Parathyroid adenoma (tissue), 2 donors: ENCODE data around the gene ASIC3.
A peak's percentile ranks its signal among the peaks of the same experiment; 100 is the strongest.

Source experiments
- H2AFZ ChIP-seq: fragments of 300-600 bp; sonication (generic); one replicate; pipeline ENCODE4 v1.7.0; 2017; ENCODE audit warnings: antibody characterized with exemption, mild to moderate bottlenecking
- H3K27ac ChIP-seq: fragments of 300-600 bp; sonication (generic); one replicate; pipeline ENCODE4 v1.7.0; 2017
- H3K27me3 ChIP-seq: fragments of 300-600 bp; sonication (generic); one replicate; pipeline ENCODE4 v1.7.0; 2017; ENCODE audit warnings: low read length; ENCODE audit not compliant: control insufficient read depth, insufficient read depth
- H3K36me3 ChIP-seq: fragments of 300-600 bp; sonication (generic); one replicate; pipeline ENCODE4 v1.7.0; 2017; ENCODE audit warnings: low read length; ENCODE audit not compliant: control insufficient read depth, insufficient read depth
- H3K4me1 ChIP-seq: fragments of 300-600 bp; sonication (generic); one replicate; pipeline ENCODE4 v1.7.0; 2017; ENCODE audit warnings: control low read depth
- H3K4me2 ChIP-seq: fragments of 300-600 bp; sonication (generic); one replicate; pipeline ENCODE4 v1.7.0; 2017; ENCODE audit warnings: low read length
- H3K4me3 ChIP-seq: fragments of 300-600 bp; sonication (generic); one replicate; pipeline ENCODE4 v1.7.0; 2017; ENCODE audit warnings: low read depth, low read length
- H3K79me2 ChIP-seq: fragments of 300-600 bp; sonication (generic); one replicate; pipeline ENCODE4 v1.7.0; 2017; ENCODE audit warnings: control low read depth
- H3K9ac ChIP-seq: fragments of 300-600 bp; sonication (generic); one replicate; pipeline ENCODE4 v1.7.0; 2017; ENCODE audit warnings: mild to moderate bottlenecking
- H3K9me3 ChIP-seq: fragments of 300-600 bp; sonication (generic); one replicate; pipeline ENCODE4 v1.7.0; 2017; ENCODE audit warnings: low read length; ENCODE audit not compliant: control insufficient read depth
- TF ChIP-seq, protein P1 (sequence below): fragments of 300-600 bp; sonication (generic); IDR thresholded peaks from one replicate; pipeline ENCODE4 v1.7.0; 2017; ENCODE audit warnings: antibody characterized with exemption, mild to moderate bottlenecking
- donor health status: primary hyperparathyroidism.

Gene ASIC3

GRCh38 chr7:151053751-151054150 is 5.4 kb downstream of the ASIC3 start:
- H3K36me3 ChIP-seq: no peaks in the 10 kb centered on the region
- H3K9ac ChIP-seq: no peak overlapping the region
- H3K9me3 ChIP-seq: no peaks in the 10 kb centered on the region
- TF ChIP-seq, protein P1, sequence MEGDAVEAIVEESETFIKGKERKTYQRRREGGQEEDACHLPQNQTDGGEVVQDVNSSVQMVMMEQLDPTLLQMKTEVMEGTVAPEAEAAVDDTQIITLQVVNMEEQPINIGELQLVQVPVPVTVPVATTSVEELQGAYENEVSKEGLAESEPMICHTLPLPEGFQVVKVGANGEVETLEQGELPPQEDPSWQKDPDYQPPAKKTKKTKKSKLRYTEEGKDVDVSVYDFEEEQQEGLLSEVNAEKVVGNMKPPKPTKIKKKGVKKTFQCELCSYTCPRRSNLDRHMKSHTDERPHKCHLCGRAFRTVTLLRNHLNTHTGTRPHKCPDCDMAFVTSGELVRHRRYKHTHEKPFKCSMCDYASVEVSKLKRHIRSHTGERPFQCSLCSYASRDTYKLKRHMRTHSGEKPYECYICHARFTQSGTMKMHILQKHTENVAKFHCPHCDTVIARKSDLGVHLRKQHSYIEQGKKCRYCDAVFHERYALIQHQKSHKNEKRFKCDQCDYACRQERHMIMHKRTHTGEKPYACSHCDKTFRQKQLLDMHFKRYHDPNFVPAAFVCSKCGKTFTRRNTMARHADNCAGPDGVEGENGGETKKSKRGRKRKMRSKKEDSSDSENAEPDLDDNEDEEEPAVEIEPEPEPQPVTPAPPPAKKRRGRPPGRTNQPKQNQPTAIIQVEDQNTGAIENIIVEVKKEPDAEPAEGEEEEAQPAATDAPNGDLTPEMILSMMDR: no peak
- H3K4me3 ChIP-seq: no peak overlapping the region
- no peak overlapping the region for H3K4me2 ChIP-seq
- H3K79me2 ChIP-seq: no peaks in the 10 kb centered on the region
- no peak overlapping the region for H3K27ac ChIP-seq
- H3K27me3 ChIP-seq: no peaks in the 10 kb centered on the region
- H2AFZ ChIP-seq: no peak overlapping the region
- H3K4me1 ChIP-seq: peaks cover 13% of the 10 kb centered on the region

DNA sequence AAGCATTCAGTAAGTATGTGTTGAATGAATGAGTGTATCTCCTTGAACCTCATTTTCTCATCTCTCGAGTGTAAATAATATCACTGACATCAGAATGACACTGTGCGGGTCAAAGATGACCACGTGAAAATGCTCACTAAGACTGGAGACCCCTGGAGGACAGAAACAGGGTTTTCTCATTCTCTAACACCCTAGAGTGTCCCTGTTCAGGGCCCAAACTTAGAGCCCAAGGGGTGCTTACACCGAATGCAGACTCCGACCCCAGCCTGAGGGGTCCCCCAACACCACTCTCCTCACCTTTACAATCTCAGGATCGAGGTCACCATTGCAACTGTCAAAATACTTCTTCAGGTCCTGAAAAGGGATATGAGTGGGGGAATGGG is 7.9 kb downstream of the ASIC3 start:
- Histone ChIP-seq H3K27me3 (no peaks in the 10 kb centered on the region), H3K9me3 (no peaks in the 10 kb centered on the region), H2AFZ (peak overlapping the region; percentile 84), H3K79me2 (peaks cover 2% of the 10 kb centered on the region), H3K4me1 (peaks cover 21% of the 10 kb centered on the region), H3K4me2 (peak overlapping the region; percentile 91), H3K27ac (no peak overlapping the region), H3K36me3 (no peaks in the 10 kb centered on the region), H3K9ac (no peak overlapping the region), H3K4me3 (no peak overlapping the region)
- TF ChIP-seq, protein P1: no peak

DNA sequence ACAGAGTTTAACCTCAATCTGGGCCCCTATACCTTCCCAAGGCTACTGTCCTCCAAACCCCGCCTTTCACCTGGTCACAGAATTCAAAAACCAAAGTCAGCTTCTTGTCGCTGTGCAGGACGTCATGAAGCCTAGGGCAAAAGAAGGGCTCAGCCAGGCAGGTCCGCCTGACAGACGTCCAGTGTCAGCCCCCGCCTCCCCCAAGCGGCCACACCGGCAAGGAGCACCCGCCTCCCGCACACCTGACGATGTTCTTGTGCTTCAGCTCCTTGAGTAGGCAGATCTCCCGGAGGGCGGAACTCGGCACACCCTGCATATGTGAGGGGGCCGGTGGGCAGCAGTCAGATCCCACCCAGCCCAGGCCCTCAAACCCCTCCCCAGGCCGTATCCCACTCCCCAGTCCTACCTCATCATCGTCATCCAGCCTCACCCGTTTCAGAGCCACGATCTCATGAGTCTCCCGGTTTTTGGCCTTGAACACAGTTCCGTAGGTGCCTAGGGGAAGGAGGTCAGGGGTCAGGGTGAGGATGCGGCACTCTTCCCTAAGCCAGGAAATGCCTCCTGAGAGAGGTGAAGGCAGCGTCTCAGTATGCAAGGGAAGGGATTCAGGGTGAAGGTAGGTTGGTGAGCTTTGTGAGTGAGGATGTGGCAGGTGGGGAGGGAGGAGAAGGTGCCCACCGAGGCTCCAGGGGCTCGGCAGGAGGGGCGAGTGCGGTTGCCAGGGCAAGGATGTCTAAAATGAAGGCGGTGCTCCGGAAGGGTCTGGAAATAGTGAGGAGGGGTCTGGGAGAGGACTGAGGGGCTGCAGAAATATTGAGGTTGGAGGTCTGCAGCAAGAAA is 8.6 kb downstream of the ASIC3 start:
- Histone ChIP-seq H3K36me3 (no peaks in the 10 kb centered on the region), H3K4me1 (peaks cover 27% of the 10 kb centered on the region), H3K4me2 (peak overlapping the region; percentile 91), H2AFZ (peak overlapping the region; percentile 84), H3K9me3 (no peaks in the 10 kb centered on the region), H3K79me2 (peaks cover 2% of the 10 kb centered on the region), H3K27ac (peak overlapping the region; percentile 100), H3K4me3 (peak overlapping the region; percentile 87), H3K27me3 (no peaks in the 10 kb centered on the region), H3K9ac (no peak overlapping the region)
- TF ChIP-seq, protein P1: peak; percentile 41

DNA sequence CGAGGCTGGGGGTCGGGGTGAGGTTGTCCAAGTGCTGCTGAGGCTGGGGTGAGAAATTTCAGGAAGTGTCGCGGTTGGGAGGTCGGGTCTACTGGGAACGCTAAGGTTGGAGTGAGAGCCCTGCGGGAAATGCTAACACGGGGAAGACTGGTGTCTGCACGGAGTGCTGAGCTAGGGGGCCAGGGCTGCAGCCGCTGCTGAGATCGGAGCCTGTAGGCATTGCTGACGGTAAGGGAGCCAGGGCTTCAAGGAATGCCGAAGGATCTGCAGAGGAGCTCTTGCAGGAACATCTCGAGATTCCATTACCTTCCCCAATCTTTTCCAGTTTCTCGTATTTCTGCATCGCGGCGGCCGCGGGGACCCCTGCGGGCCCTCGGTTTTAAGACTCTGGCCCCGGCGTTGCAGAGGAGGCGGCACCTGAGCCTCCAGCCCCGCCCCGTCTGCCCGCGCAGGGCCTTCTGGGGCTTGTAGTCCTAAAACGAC is 9.2 kb downstream of the ASIC3 start, which contains the start of gene CDK5:
Gene CDK5 (minus strand): TSS at position 392 of the 483 bp plus-strand sequence. CDS start 49 bp downstream, at position 343.
- Histone ChIP-seq H3K4me2 (peak within 1 kb of the TSS; percentile 91), H3K4me1 (peaks cover 34% of the 10 kb centered on the region), H3K27ac (peak within 1 kb of the TSS; percentile 100), H3K79me2 (peaks cover 2% of the 10 kb centered on the region), H3K9ac (peak within 1 kb of the TSS; percentile 37), H2AFZ (peak within 1 kb of the TSS; percentile 87), H3K36me3 (no peaks in the 10 kb centered on the region), H3K27me3 (no peaks in the 10 kb centered on the region), H3K4me3 (peak within 1 kb of the TSS; percentile 87), H3K9me3 (no peaks in the 10 kb centered on the region)
- TF ChIP-seq, protein P1: no peak
